Keratinocyte (primary cell): ENCODE measurements around the gene CEP85L. TPM values are rescaled to one million over a fixed set of nuclear protein-coding genes. Genes with fewer than 3 reads are reported as not detected.

Experiments
- DNase-seq: peaks from one replicate; pipeline ENCODE4 v3.0.0-alpha.2; 2011; ENCODE audit warnings: low read depth, missing footprints, low spot score
- FAIRE-seq: peaks from 2 replicates; lab custom pipeline; 2011; peaks lifted over from hg19 to GRCh38; lab: Jason Lieb, UNC
- H2AFZ ChIP-seq: 2 replicates; pipeline ENCODE4 v1.6.0; 2012; ENCODE audit warnings: low read length, control low read depth, inconsistent platforms; ENCODE audit not compliant: control insufficient read depth
- H3K27ac ChIP-seq: 2 replicates; pipeline ENCODE4 v1.5.1; 2011; ENCODE audit warnings: low read length; ENCODE audit not compliant: control insufficient read depth, insufficient read depth
- H3K27me3 ChIP-seq: 3 replicates; pipeline ENCODE4 v1.6.0; 2011; ENCODE audit warnings: low read length; ENCODE audit not compliant: control insufficient read depth, insufficient read depth; ENCODE audit errors: extremely low read depth
- H3K36me3 ChIP-seq, 2 experiments: 2 replicates in 1 of 2; 3 replicates in 1 of 2; pipeline ENCODE4 v1.5.1; 2011; ENCODE audit warnings: low read length in 2 of 2, mild to moderate bottlenecking in 1 of 2; ENCODE audit not compliant: control insufficient read depth in 2 of 2, insufficient read depth in 2 of 2; ENCODE audit errors: extremely low read depth in 1 of 2
- H3K4me1 ChIP-seq: 3 replicates; pipeline ENCODE4 v1.5.1; 2011; ENCODE audit warnings: low read length; ENCODE audit not compliant: control insufficient read depth, insufficient read depth; ENCODE audit errors: extremely low read depth
- H3K4me2 ChIP-seq: 3 replicates; pipeline ENCODE4 v1.6.0; 2011; ENCODE audit warnings: low read depth, low read length; ENCODE audit not compliant: control insufficient read depth, insufficient read depth; ENCODE audit errors: extremely low read depth
- H3K4me3 ChIP-seq, 3 experiments: fragments of 200-600 bp in 1 of 3; sonication (generic) in 1 of 3; 2 replicates in 2 of 3; 3 replicates in 1 of 3; pipeline ENCODE4 v1.5.1; 2011 to 2016; ENCODE audit warnings: low read length in 3 of 3, mild to moderate bottlenecking in 3 of 3, control low read depth in 2 of 3, inconsistent platforms in 1 of 3, low read depth in 1 of 3, mixed read lengths in 1 of 3, mixed run types in 1 of 3, moderate library complexity in 1 of 3; ENCODE audit not compliant: control insufficient read depth in 2 of 3, insufficient read depth in 2 of 3; ENCODE audit errors: extremely low read depth in 1 of 3
- H3K79me2 ChIP-seq: 2 replicates; pipeline ENCODE4 v1.6.0; 2012; ENCODE audit warnings: low read length; ENCODE audit not compliant: control insufficient read depth, insufficient read depth
- H3K9ac ChIP-seq: 3 replicates; pipeline ENCODE4 v1.6.0; 2011; ENCODE audit warnings: low read length; ENCODE audit not compliant: control insufficient read depth, insufficient read depth; ENCODE audit errors: extremely low read depth
- H3K9me1 ChIP-seq: 3 replicates; pipeline ENCODE4 v1.6.0; 2011; ENCODE audit warnings: low read length; ENCODE audit not compliant: control insufficient read depth, insufficient read depth; ENCODE audit errors: extremely low read depth
- H3K9me3 ChIP-seq: 2 replicates; pipeline ENCODE4 v1.5.1; 2012; ENCODE audit warnings: low read depth, low read length; ENCODE audit not compliant: control insufficient read depth
- H4K20me1 ChIP-seq: 3 replicates; pipeline ENCODE4 v1.6.0; 2011; ENCODE audit warnings: low read length; ENCODE audit not compliant: control insufficient read depth, insufficient read depth; ENCODE audit errors: extremely low read depth
- EZH2 ChIP-seq: IDR thresholded peaks from one replicate; pipeline ENCODE4 v1.6.1; 2012; ENCODE audit warnings: inconsistent platforms, mild to moderate bottlenecking, low read length, moderate library complexity
- dilution Hi-C: fragments of 300-500 bp; cut with MboI; formaldehyde crosslinking; loops from one replicate; pipeline ENCODE4 v1.7.0; 2020; ENCODE audit warnings: low sequenced_read_pairs; ENCODE audit not compliant: extremely low pct_ligation_motif_present
- polyA plus RNA-seq, 5 experiments: library from polyadenylated mRNA; depleted of rRNA in 3 of 5; stranded (reverse) in 3 of 5; stranded (forward) in 1 of 5; unstranded in 1 of 5; fragments of >200 nt; gene quantifications; 1 replicate in 1 of 5; 2 replicates in 3 of 5; 3 replicates in 1 of 5; pipeline versions ENCODE4 v1.2.1 to v1.2.3, GENCODE V29; 2011 to 2012; ENCODE audit warnings: missing spikeins in 2 of 5, low read depth in 1 of 5, low replicate concordance in 1 of 5
- TF ChIP-seq, protein P1 (sequence below), 3 experiments: IDR thresholded peaks in 1 of 3; conservative IDR thresholded peaks in 1 of 3; optimal IDR thresholded peaks in 1 of 3; 2 replicates in 2 of 3; 3 replicates in 1 of 3; pipeline versions ENCODE3 to v1.5.1; 2011; ENCODE audit warnings: low read length in 3 of 3, mild to moderate bottlenecking in 3 of 3, moderate library complexity in 2 of 3, control low read depth in 1 of 3, inconsistent platforms in 1 of 3; ENCODE audit not compliant: insufficient read depth in 2 of 3; ENCODE audit errors: extremely low read depth in 1 of 3

CEP85L gene
- polyA plus RNA-seq, 1 donor (not counting 4 experiments of a cell fraction or from before 2014, with no cell fraction given), result 3.5 TPM

DNA sequence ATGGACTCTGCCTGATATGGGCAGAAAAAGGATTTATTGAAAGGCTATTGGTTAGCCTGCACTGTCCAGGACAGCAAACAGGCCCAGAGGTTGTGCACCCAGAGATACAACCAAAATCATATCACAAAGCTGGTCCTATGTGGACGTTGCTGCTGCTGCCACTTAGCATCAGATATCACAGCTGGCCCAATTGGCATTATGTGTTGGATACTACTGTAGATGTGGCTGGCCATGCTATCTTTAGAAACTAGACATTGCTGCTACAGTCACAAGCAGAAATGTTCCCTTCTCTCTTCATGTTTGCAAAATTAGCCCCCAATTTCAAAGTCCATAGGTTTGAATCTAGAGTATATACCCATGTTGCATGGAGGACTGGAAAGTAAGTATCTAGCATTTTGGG lies 42.2 kb upstream of the CEP85L start:
- no peaks in the 10 kb centered on the region for H4K20me1 ChIP-seq
- no peaks in the 10 kb centered on the region for H3K27me3 ChIP-seq
- H2AFZ ChIP-seq, result no peak overlapping the region
- H3K36me3 ChIP-seq, result no peaks in the 10 kb centered on the region
- TF ChIP-seq, protein P1, sequence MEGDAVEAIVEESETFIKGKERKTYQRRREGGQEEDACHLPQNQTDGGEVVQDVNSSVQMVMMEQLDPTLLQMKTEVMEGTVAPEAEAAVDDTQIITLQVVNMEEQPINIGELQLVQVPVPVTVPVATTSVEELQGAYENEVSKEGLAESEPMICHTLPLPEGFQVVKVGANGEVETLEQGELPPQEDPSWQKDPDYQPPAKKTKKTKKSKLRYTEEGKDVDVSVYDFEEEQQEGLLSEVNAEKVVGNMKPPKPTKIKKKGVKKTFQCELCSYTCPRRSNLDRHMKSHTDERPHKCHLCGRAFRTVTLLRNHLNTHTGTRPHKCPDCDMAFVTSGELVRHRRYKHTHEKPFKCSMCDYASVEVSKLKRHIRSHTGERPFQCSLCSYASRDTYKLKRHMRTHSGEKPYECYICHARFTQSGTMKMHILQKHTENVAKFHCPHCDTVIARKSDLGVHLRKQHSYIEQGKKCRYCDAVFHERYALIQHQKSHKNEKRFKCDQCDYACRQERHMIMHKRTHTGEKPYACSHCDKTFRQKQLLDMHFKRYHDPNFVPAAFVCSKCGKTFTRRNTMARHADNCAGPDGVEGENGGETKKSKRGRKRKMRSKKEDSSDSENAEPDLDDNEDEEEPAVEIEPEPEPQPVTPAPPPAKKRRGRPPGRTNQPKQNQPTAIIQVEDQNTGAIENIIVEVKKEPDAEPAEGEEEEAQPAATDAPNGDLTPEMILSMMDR (optimal IDR thresholded peaks at IDR 0.05 in 1 of 3, IDR thresholded peaks at IDR 0.05 in 1 of 3, conservative IDR thresholded peaks at IDR 0.05 in 1 of 3; ENCODE audit: extremely low read depth in 1 of 3, insufficient read depth in 2 of 3, low read length in 3 of 3), result no peak
- no peak for TF ChIP-seq EZH2
- H3K4me1 ChIP-seq, result no peaks in the 10 kb centered on the region
- no peak overlapping the region for H3K4me3 ChIP-seq
- H3K79me2 ChIP-seq, result no peaks in the 10 kb centered on the region
- no peak overlapping the region for H3K9ac ChIP-seq
- H3K9me3 ChIP-seq, result no peaks in the 10 kb centered on the region
- dilution Hi-C loops, result no loop called here
- no peaks in the 10 kb centered on the region for H3K9me1 ChIP-seq
- no peak overlapping the region for H3K27ac ChIP-seq
- no peak for DNase-seq
- no peak overlapping the region for H3K4me2 ChIP-seq
- FAIRE-seq, result no peak

DNA sequence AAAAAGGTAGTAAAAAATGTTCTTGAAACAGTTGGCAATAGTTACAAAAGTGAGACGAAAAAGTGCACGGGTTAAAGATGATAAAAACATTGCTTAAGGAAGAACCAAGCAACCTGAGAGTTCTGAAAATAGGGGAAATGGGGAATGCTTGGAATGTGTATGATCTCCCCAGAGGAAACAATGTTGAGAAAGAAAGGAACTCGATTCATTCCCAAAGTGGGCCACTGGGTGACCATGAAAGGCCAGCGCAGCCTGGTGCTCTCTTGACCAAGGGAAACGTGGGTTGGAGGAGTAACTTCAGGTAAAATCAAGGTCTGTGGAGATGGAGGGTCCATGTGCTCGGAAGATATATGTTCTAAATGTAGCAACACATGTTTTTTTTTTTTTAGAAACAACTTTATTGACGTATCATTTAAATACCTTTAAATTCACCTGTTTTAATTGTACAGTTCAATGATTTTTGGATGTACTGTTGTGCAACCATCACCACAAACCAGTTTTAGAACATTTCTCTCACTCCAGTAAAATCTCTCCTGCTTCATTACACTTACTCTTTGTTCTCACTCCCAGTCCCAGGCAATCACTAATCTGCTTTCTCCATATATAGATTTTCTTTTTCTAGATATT lies 34.5 kb upstream of the CEP85L start:
- no peak overlapping the region for H3K27ac ChIP-seq
- H3K79me2 ChIP-seq, result no peaks in the 10 kb centered on the region
- FAIRE-seq (no peak), DNase-seq (no peak)
- TF ChIP-seq EZH2, result no peak
- TF ChIP-seq, protein P1 (optimal IDR thresholded peaks at IDR 0.05 in 1 of 3, IDR thresholded peaks at IDR 0.05 in 1 of 3, conservative IDR thresholded peaks at IDR 0.05 in 1 of 3; ENCODE audit: extremely low read depth in 1 of 3, insufficient read depth in 2 of 3, low read length in 3 of 3), result no peak
- no peaks in the 10 kb centered on the region for H4K20me1 ChIP-seq
- H2AFZ ChIP-seq, result no peak overlapping the region
- no peak overlapping the region for H3K4me2 ChIP-seq
- no peaks in the 10 kb centered on the region for H3K9me3 ChIP-seq
- no peak overlapping the region for H3K9ac ChIP-seq
- no peak overlapping the region for H3K4me3 ChIP-seq
- H3K9me1 ChIP-seq, result no peaks in the 10 kb centered on the region
- dilution Hi-C loops, result no loop called here
- no peaks in the 10 kb centered on the region for H3K27me3 ChIP-seq
- H3K4me1 ChIP-seq, result no peaks in the 10 kb centered on the region
- no peaks in the 10 kb centered on the region for H3K36me3 ChIP-seq
